ENCODE measurements around the gene RASGEF1C.

Gene RASGEF1C

DNA sequence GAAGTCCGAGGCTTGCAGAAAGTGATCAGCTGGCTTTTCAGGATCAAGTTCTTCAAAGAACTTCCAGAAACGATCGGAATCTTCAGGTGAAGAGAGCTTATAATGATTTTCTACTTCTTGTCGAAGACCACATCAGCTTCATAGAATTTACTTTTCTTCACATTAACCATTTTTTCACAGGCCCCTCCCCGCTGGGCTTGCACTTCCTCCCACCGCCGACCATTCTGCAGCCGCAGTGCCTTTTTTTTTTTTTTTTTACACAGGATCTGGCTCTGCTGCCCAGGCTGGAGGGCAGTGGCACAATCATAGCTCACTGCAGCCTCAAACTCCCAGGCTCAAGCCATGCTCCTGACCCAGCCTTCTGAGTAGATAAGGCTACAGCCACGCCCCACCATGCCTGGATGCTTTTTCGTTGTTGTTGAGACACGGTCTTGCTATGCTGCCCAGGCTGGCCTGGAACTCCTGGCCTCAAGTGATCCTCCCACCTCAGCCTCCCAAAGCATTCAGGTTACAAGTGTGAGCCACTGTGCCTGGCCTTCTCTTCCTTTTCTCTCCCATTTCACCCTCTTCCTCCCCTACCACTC is 122.1 kb downstream of the RASGEF1C start:
- no peak overlapping the region for H3K4me3 ChIP-seq (ENCODE audit: low read depth, low read length)

- H3K4me3 ChIP-seq (ENCODE audit: low read depth, low read length): no peak overlapping the region
Measured at GRCh38 chr5:180085837-180086236, 123.2 kb downstream of the RASGEF1C start.

GRCh38 chr5:180084638-180085561 is 124.1 kb downstream of the RASGEF1C start:
- H3K4me3 ChIP-seq (ENCODE audit: low read depth, low read length): no peak overlapping the region

GRCh38 chr5:180083529-180084060 is 125.4 kb downstream of the RASGEF1C start:
- H3K4me3 ChIP-seq (ENCODE audit: low read depth, low read length): no peak overlapping the region

GRCh38 chr5:180082633-180083420 is 126.2 kb downstream of the RASGEF1C start:
- no peak overlapping the region for H3K4me3 ChIP-seq (ENCODE audit: low read depth, low read length)

DNA sequence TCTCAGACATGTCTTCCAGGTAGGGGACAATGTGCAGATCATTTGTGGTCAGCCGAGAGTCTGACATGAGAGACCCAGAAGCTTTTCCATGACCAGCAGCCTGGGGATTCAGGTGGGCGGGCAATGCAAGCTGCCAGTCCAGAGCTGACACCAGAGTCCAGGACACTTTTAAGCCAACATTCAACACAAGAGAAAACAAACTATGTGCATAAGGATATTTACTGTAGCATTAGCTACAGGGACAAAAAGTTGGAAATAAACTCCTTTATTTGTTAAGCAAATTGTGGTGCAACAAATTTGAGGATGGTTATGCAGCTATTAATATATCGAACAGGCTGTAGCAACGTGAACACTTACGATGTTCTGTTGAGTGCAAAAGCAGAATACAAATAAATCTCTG is 127.5 kb downstream of the RASGEF1C start:
- no peak overlapping the region for H3K4me3 ChIP-seq (ENCODE audit: low read depth, low read length)

DNA sequence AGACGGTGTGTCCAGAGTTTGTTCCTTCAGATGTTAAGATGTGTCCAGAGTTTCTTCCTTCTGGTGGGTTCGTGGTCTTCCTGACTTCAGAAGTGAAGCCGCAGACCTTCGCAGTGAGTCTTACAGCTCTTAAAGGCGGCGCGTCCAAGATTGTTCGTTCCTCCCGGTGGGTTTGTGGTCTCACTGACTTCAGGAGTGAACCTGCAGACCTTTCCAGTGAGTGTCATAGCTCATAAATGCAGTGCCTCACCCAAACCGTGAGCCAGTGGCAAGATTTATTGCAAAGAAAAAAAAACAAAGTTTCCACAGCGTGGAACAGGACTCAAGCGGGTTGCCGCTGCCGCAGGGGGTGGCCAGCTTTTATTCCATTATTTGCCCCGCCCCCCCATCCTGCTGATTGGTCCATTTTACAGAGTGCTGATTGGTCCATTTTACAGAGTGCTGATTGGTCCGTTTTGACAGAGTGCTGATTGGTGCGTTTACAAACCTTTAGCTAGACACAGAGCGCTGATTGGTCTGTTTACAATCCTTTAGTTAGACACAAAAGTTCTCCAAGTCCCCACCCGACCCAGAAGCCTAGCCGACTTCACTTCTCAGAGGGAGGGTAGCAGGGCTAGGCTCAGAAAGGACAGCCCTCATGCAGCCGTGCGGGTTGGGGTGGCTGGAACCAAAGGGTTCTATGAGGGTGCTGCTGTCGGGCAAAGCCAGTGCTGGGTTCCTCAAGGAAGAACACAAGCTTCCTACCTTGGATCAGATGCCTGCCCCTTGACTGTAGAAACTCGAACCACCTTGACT is 128.3 kb downstream of the RASGEF1C start:
- no peak overlapping the region for H3K4me3 ChIP-seq (ENCODE audit: low read depth, low read length)

GRCh38 chr5:180079702-180080466 is 129.1 kb downstream of the RASGEF1C start:
- no peak overlapping the region for H3K4me3 ChIP-seq (ENCODE audit: low read depth, low read length)

DNA sequence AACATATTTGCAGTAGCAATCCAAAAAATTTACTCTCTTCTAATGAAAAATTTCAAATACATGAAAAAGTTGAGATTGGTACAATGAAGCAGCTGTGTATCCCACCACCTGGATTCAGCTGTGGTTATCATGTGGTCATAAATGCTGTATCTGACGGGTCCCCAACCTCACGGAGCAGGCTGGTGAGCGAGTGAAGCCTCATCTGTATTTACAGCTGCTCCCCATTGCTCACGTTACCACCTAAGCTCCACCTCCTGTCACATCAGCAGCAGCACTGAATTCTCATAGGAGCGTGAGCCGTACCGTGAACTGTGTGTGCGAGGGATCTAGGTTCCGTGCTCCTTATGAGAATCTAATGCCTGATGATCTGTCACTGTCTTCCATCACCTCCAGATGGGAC is 130.7 kb downstream of the RASGEF1C start:
- no peak overlapping the region for H3K4me3 ChIP-seq (ENCODE audit: low read depth, low read length)

GRCh38 chr5:180077594-180078284 is 131.3 kb downstream of the RASGEF1C start:
- no peak overlapping the region for H3K4me3 ChIP-seq (ENCODE audit: low read depth, low read length)

GRCh38 chr5:180075703-180076102 is 133.3 kb downstream of the RASGEF1C start:
- H3K4me3 ChIP-seq (ENCODE audit: low read depth, low read length): no peak overlapping the region

DNA sequence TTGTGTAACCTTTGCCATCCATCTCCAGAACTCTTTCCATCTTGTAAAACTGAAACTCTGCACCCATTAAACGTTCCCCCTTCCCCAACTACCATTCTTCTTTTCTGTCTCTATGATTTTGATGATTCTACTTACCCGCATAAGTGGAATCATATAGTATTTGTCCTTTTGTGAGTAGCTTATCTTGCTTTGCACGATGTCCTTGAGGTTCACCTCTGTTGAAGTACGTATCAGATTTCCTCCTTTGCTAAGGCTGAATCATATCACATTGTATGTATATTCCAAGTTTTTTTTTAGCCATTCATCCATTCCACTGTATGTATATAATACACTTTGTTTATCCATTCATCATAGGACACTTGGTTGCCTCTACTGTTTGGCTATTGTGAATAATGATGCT is 134.5 kb downstream of the RASGEF1C start:
- no peak overlapping the region for H3K4me3 ChIP-seq (ENCODE audit: low read depth, low read length)

GRCh38 chr5:180072556-180072955 is 136.5 kb downstream of the RASGEF1C start:
- H3K4me3 ChIP-seq (ENCODE audit: low read depth, low read length): no peak overlapping the region

GRCh38 chr5:180072256-180072548 is 136.8 kb downstream of the RASGEF1C start:
- no peak overlapping the region for H3K4me3 ChIP-seq (ENCODE audit: low read depth, low read length)

DNA sequence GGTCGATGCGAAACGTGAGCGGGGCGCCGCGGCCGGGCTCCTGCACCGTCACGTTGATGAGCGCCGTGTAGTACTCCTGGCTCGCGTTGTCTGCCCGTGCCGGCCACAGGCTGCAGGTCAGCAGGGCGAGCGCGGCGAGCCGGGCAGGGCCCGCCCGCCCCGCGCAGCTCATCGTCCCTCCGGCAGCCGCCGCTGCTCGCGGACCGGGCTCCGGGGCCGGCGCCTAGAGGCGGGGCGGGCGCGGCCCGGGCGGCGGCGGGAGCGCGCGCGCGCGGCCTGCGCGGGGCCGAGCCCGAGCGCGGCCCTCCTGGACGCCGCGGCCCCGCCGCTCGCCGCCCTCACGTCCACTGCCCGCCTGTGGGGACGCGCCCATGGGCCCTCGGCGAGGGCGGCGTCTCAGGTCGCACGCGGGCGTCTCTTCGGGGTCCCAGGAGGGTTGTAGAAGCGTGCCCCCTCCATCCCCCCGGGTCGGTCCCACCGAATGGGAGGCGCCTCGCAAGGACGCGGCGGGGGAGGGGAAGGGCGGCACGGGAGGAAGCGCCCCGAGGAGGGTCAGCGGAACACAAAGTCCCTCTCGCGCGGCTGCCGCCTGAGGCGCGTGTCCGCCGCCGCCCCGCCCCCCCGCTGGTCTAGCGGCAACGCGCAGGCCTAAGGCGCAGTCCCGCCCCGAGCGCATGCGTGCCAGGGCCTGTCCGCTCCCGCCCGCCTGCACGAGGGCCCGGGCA is 137.3 kb downstream of the RASGEF1C start, which contains the start of gene RNF130:
Gene RNF130 (minus strand): TSS at position 229 of the 725 bp plus-strand sequence. CDS start 57 bp downstream, at position 172.
- peak within 1 kb of the TSS; percentile 73 for H3K4me3 ChIP-seq (ENCODE audit: low read depth, low read length)

- H3K4me3 ChIP-seq (ENCODE audit: low read depth, low read length): peak overlapping the region; percentile 73
Measured at GRCh38 chr5:180070756-180071530, 138.1 kb downstream of the RASGEF1C start.

DNA sequence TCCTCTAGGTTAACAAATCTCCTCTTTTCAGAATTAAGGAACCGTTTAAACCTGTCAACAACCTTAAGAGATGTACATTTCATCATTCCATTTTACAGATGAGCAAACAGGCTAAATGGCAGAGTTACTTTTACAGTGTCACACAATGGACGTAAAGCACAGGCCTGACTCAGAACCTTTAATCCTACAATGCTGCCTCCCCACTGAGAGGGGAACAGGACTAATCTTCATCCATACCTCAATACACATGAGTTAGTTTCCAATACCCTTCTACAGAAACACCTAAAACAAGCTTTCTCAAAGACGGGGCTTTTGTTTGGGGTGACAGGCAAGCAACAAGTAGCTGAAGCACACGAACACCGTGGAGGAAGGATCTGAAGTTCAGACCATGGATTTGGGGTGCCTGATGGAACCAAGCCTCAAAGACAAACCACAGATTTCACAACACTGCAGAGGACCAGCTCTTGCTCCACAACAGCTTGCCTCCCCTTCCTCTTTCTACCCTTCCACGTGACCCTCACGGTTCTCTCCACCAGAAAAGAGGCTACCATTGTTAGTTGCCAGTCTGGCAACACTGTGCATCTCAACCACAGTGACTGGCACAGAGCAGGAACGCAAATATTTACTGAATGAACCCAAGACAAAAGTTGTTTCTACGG is 139.3 kb downstream of the RASGEF1C start:
- peak overlapping the region; percentile 73 for H3K4me3 ChIP-seq (ENCODE audit: low read depth, low read length)

Measured in iPS-11a (cell line).